Measurements from ENCODE around the gene SGSM1. TPM values are rescaled to one million over a fixed set of nuclear protein-coding genes. Genes with fewer than 3 reads are reported as not detected.

Gene SGSM1
- total RNA-seq, 1 donor from 2014 or later, result 1.2 TPM

- H3K27me3 Mint-ChIP-seq (ENCODE audit: unreplicated experiment), result no peaks in the 10 kb centered on the region
- no peak for DNase-seq
- H3K36me3 Mint-ChIP-seq (ENCODE audit: unreplicated experiment), result peaks cover 9% of the 10 kb centered on the region
- peaks cover 12% of the 10 kb centered on the region for H3K4me1 Mint-ChIP-seq (ENCODE audit: low read depth, unreplicated experiment)
- H3K27ac Mint-ChIP-seq (ENCODE audit: unreplicated experiment), result no peak overlapping the region
- peaks cover 3% of the 10 kb centered on the region for H3K9me3 Mint-ChIP-seq (ENCODE audit: unreplicated experiment)
- TF ChIP-seq CTCF (IDR thresholded peaks at IDR 0.05; ENCODE audit: partially characterized antibody, unreplicated experiment), result no peak
- H3K4me3 Mint-ChIP-seq (ENCODE audit: unreplicated experiment), result no peak overlapping the region
Observed at GRCh38 chr22:24813861-24814770, 8.1 kb downstream of the SGSM1 start.

- TF ChIP-seq CTCF (IDR thresholded peaks at IDR 0.05; ENCODE audit: partially characterized antibody, unreplicated experiment), result no peak
- no peaks in the 10 kb centered on the region for H3K4me1 Mint-ChIP-seq (ENCODE audit: low read depth, unreplicated experiment)
- peaks cover 5% of the 10 kb centered on the region for H3K27me3 Mint-ChIP-seq (ENCODE audit: unreplicated experiment)
- no peak for DNase-seq
- peaks cover 3% of the 10 kb centered on the region for H3K9me3 Mint-ChIP-seq (ENCODE audit: unreplicated experiment)
- no peak overlapping the region for H3K27ac Mint-ChIP-seq (ENCODE audit: unreplicated experiment)
- H3K36me3 Mint-ChIP-seq (ENCODE audit: unreplicated experiment), result peaks cover 9% of the 10 kb centered on the region
- no peak overlapping the region for H3K4me3 Mint-ChIP-seq (ENCODE audit: unreplicated experiment)
Observed at GRCh38 chr22:24816806-24817205, 10.8 kb downstream of the SGSM1 start.

- H3K36me3 Mint-ChIP-seq (ENCODE audit: unreplicated experiment), result peaks cover 9% of the 10 kb centered on the region
- peaks cover 3% of the 10 kb centered on the region for H3K9me3 Mint-ChIP-seq (ENCODE audit: unreplicated experiment)
- DNase-seq, result no peak
- no peaks in the 10 kb centered on the region for H3K4me1 Mint-ChIP-seq (ENCODE audit: low read depth, unreplicated experiment)
- H3K4me3 Mint-ChIP-seq (ENCODE audit: unreplicated experiment), result no peak overlapping the region
- peaks cover 6% of the 10 kb centered on the region for H3K27me3 Mint-ChIP-seq (ENCODE audit: unreplicated experiment)
- no peak for TF ChIP-seq CTCF (IDR thresholded peaks at IDR 0.05; ENCODE audit: partially characterized antibody, unreplicated experiment)
- no peak overlapping the region for H3K27ac Mint-ChIP-seq (ENCODE audit: unreplicated experiment)
Observed at GRCh38 chr22:24819487-24819886, 13.5 kb downstream of the SGSM1 start.

- H3K9me3 Mint-ChIP-seq (ENCODE audit: unreplicated experiment), result peaks cover 2% of the 10 kb centered on the region
- H3K36me3 Mint-ChIP-seq (ENCODE audit: unreplicated experiment), result peaks cover 7% of the 10 kb centered on the region
- no peak overlapping the region for H3K4me3 Mint-ChIP-seq (ENCODE audit: unreplicated experiment)
- DNase-seq, result no peak
- TF ChIP-seq CTCF (IDR thresholded peaks at IDR 0.05; ENCODE audit: partially characterized antibody, unreplicated experiment), result no peak
- peaks cover 6% of the 10 kb centered on the region for H3K27me3 Mint-ChIP-seq (ENCODE audit: unreplicated experiment)
- H3K27ac Mint-ChIP-seq (ENCODE audit: unreplicated experiment), result no peak overlapping the region
- H3K4me1 Mint-ChIP-seq (ENCODE audit: low read depth, unreplicated experiment), result no peaks in the 10 kb centered on the region
Observed at GRCh38 chr22:24819911-24820461, 14.0 kb downstream of the SGSM1 start.

GRCh38 chr22:24822471-24822870 lies 16.5 kb downstream of the SGSM1 start:
- no peak for DNase-seq
- Mint-ChIP-seq H3K27me3 (ENCODE audit: unreplicated experiment) (peaks cover 6% of the 10 kb centered on the region), H3K9me3 (ENCODE audit: unreplicated experiment) (no peaks in the 10 kb centered on the region), H3K36me3 (ENCODE audit: unreplicated experiment) (no peaks in the 10 kb centered on the region), H3K4me3 (ENCODE audit: unreplicated experiment) (no peak overlapping the region), H3K4me1 (ENCODE audit: low read depth, unreplicated experiment) (no peaks in the 10 kb centered on the region), H3K27ac (ENCODE audit: unreplicated experiment) (no peak overlapping the region)
- TF ChIP-seq CTCF (IDR thresholded peaks at IDR 0.05; ENCODE audit: partially characterized antibody, unreplicated experiment), result no peak

Data from glutamatergic neuron (in vitro differentiated cells).